Activated B cell treated with CpG ODN at 0.5 μM for 24 hours (primary cell): ENCODE data around the gene CTSH. TPM values are rescaled to one million over a fixed set of nuclear protein-coding genes. Genes with fewer than 3 reads are reported as not detected.

ENCODE experiments used
- ATAC-seq: fragments of 200-7000 bp; cut with Tn5 transposase; one replicate; pipeline ENCODE4 v1.10.0; 2021; ENCODE audit warnings: low read depth, mild to moderate bottlenecking, moderate library complexity
- CTCF ChIA-PET: fragments of 350-600 bp; sonication (Branson Sonifier 250); formaldehyde crosslinking; loops from one replicate; lab custom pipeline; 2021; ENCODE audit warnings: antibody characterized with exemption; lab: Charles Lee
- POLR2A ChIA-PET: fragments of 350-600 bp; sonication (Branson Sonifier 250); formaldehyde crosslinking; loops from one replicate; lab custom pipeline; 2021; ENCODE audit warnings: antibody characterized with exemption; lab: Charles Lee
- DNase-seq: peaks from one replicate; pipeline ENCODE4 v3.0.0; 2022
- H3K27ac Mint-ChIP-seq: one replicate; pipeline ENCODE4 v1.8.0; 2020; ENCODE audit warnings: mixed read lengths
- H3K27me3 Mint-ChIP-seq: one replicate; pipeline ENCODE4 v1.8.0; 2021; ENCODE audit warnings: mixed read lengths
- H3K36me3 Mint-ChIP-seq: one replicate; pipeline ENCODE4 v1.8.0; 2021; ENCODE audit warnings: low read depth, mixed read lengths
- H3K4me1 Mint-ChIP-seq: one replicate; pipeline ENCODE4 v1.8.0; 2021; ENCODE audit warnings: mixed read lengths
- H3K4me3 Mint-ChIP-seq: one replicate; pipeline ENCODE4 v1.8.0; 2020; ENCODE audit warnings: mild to moderate bottlenecking, mixed read lengths
- H3K9me3 Mint-ChIP-seq: one replicate; pipeline ENCODE4 v1.8.0; 2020; ENCODE audit warnings: mixed read lengths
- intact Hi-C: fragments of 100-400 bp; cut with micrococcal nuclease; formaldehyde crosslinking; loops from one replicate; pipeline ENCODE4 v1.15.1; 2024
- total RNA-seq: library from RNA; stranded (reverse); gene quantifications from 2 replicates; pipeline ENCODE4 v1.2.3, GENCODE V29; 2022
- TF ChIP-seq, protein P1 (sequence below): fragments of 200-600 bp; IDR thresholded peaks from one replicate; pipeline ENCODE4 v1.8.0; 2022; ENCODE audit warnings: antibody characterized with exemption, mild to moderate bottlenecking

CTSH gene
- total RNA-seq, 1 donor from 2014 or later = 762 TPM

DNA sequence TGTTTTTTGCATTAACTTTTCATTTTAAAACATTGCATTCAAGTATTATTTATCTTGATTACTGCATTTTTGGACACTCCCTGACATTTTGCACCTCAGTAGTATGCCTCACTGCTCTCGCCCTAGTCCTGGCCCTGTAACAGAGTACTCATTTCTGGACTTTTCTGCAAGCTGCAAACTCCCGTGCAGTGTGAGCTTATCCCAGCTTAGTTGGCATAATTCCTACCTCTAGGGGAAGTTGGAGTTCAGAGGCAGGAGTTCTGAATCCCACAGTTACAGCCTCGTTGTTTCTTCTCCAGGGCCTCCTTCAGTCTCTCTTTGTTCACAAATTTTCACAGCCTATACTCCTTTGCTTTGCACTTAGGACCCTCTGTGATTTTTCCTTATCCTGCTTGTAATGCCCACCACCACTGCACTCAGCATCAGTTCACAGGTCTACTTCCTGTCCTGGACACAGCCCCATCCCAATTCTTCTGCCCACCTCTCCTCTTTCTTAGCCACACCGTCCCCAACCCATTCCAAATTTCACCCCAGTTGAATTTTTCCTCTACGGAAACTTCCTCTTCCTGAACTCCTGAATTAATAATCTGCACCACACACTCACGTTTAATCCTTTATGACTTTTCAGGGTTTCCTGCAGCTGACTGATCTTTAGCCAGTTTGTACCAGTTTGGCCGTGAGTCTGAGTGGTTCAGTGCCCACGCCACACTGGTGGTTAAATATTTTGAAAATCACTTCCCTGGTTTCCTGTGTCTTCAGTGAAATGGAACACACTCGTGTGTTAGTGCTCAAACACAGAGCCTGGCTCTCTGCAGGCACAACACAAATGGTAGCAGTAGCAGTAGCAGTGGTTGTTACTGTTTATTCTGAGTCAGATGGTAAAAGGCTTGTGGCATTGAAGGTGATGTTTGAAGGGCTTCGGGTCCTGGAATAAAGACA is 6.3 kb upstream of the CTSH start:
- Mint-ChIP-seq H3K27me3 (no peaks in the 10 kb centered on the region), H3K9me3 (no peaks in the 10 kb centered on the region), H3K27ac (peak overlapping the region; percentile 60), H3K4me3 (peak overlapping the region; percentile 70), H3K4me1 (peaks cover 24% of the 10 kb centered on the region), H3K36me3 (no peaks in the 10 kb centered on the region)
- intact Hi-C loops = no loop called here
- DNase-seq = no peak
- ChIA-PET CTCF (no interaction called here), POLR2A (interaction anchor here (0.5 to 2.4 kb wide), 3 partner anchors 11 to 894 kb away, joined by 5 to 6 read pairs (median 5); no protein-coding TSS in a partner anchor)
- peak; percentile 85 for ATAC-seq
- TF ChIP-seq, protein P1, sequence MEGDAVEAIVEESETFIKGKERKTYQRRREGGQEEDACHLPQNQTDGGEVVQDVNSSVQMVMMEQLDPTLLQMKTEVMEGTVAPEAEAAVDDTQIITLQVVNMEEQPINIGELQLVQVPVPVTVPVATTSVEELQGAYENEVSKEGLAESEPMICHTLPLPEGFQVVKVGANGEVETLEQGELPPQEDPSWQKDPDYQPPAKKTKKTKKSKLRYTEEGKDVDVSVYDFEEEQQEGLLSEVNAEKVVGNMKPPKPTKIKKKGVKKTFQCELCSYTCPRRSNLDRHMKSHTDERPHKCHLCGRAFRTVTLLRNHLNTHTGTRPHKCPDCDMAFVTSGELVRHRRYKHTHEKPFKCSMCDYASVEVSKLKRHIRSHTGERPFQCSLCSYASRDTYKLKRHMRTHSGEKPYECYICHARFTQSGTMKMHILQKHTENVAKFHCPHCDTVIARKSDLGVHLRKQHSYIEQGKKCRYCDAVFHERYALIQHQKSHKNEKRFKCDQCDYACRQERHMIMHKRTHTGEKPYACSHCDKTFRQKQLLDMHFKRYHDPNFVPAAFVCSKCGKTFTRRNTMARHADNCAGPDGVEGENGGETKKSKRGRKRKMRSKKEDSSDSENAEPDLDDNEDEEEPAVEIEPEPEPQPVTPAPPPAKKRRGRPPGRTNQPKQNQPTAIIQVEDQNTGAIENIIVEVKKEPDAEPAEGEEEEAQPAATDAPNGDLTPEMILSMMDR = no peak

DNA sequence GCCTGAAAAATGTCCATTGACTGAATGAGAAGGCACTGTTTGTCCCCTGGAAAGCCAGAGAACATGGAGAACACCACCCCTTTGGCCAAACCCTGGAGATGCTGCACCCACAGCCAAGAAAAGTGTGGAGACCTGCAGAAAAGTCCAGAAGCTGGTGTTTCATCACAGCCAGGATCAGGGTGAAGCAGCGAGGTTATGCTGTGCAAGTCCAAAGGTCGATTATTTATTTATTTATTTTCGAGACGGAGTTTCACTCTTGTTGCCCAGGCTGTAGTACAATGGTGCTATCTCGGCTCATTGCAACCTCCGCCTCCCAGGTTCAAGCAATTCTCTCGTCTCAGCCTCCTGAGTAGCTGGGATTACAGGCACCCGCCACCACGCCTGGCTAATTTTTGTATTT is 5.5 kb upstream of the CTSH start:
- ATAC-seq (no peak), DNase-seq (no peak)
- intact Hi-C loops = no loop called here
- Mint-ChIP-seq H3K4me1 (peaks cover 24% of the 10 kb centered on the region), H3K27me3 (no peaks in the 10 kb centered on the region), H3K27ac (no peak overlapping the region), H3K9me3 (no peaks in the 10 kb centered on the region), H3K4me3 (no peak overlapping the region), H3K36me3 (no peaks in the 10 kb centered on the region)
- ChIA-PET CTCF (no interaction called here), POLR2A (interaction anchor here (0.5 to 2.4 kb wide), 3 partner anchors 10 to 28 kb away, joined by 5 to 6 read pairs (median 5); no protein-coding TSS in a partner anchor)
- TF ChIP-seq, protein P1 = no peak

DNA sequence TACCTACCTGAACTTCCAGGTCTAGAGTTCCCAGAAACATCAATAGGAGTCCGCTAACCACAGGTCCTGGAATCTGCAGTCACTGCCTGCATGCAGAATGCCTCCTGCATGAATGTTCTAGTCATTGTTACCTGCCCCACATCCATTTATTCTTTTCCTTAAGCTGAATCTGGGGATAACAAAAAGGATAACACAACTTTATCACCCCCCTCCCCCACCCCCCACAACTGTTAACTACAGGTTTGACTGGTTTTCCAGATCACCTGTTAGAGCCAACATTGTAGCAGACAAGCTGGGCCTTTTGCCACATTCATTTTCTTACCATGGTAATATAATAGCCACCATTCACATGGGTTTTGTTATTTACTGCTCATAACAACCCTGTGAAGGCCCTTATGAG is 4.6 kb upstream of the CTSH start:
- intact Hi-C loops = loop anchor here (5.0 kb wide), 1 partner anchor 1203 kb away; the partner anchor contains the start of gene FAH
- POLR2A ChIA-PET = interaction anchor here (2.4 kb wide), 1 partner anchor 9 kb away, joined by 5 read pairs; no protein-coding TSS in a partner anchor
- Mint-ChIP-seq H3K4me1 (peaks cover 27% of the 10 kb centered on the region), H3K36me3 (peaks cover 3% of the 10 kb centered on the region), H3K9me3 (no peaks in the 10 kb centered on the region), H3K27ac (no peak overlapping the region), H3K27me3 (no peaks in the 10 kb centered on the region), H3K4me3 (no peak overlapping the region)
- ATAC-seq (no peak), DNase-seq (no peak)
- TF ChIP-seq, protein P1 = no peak
- CTCF ChIA-PET = no interaction called here

- ATAC-seq (no peak), DNase-seq (no peak)
- intact Hi-C loops = loop anchor here (5.0 kb wide), 1 partner anchor 1205 kb away; the partner anchor contains the start of gene FAH
- H3K27ac Mint-ChIP-seq = peak overlapping the region; percentile 6
- peaks cover 22% of the 10 kb centered on the region for H3K36me3 Mint-ChIP-seq
- no peaks in the 10 kb centered on the region for H3K9me3 Mint-ChIP-seq
- ChIA-PET POLR2A (interaction anchor here (1.2 kb wide), 1 partner anchor 12 kb away, joined by 7 read pairs; no protein-coding TSS in a partner anchor), CTCF (interaction anchor here (1.1 kb wide), 1 partner anchor 56 kb away, joined by 4 read pairs; no protein-coding TSS in a partner anchor)
- no peak overlapping the region for H3K4me3 Mint-ChIP-seq
- H3K27me3 Mint-ChIP-seq = no peaks in the 10 kb centered on the region
- peaks cover 36% of the 10 kb centered on the region for H3K4me1 Mint-ChIP-seq
- TF ChIP-seq, protein P1 = no peak
These were observed 2.7 kb upstream of the CTSH start for GRCh38 chr15:78947506-78947905.

GRCh38 chr15:78946493-78946892 is 1.6 kb upstream of the CTSH start:
- H3K9me3 Mint-ChIP-seq = no peaks in the 10 kb centered on the region
- TF ChIP-seq, protein P1 = no peak
- ATAC-seq = no peak
- intact Hi-C loops = loop anchor here (5.0 kb wide), 1 partner anchor 1206 kb away; the partner anchor contains the start of gene FAH
- CTCF ChIA-PET = interaction anchor here (1.1 kb wide), 1 partner anchor 57 kb away, joined by 4 read pairs; no protein-coding TSS in a partner anchor
- no peaks in the 10 kb centered on the region for H3K27me3 Mint-ChIP-seq
- H3K27ac Mint-ChIP-seq = no peak overlapping the region
- H3K4me3 Mint-ChIP-seq = no peak overlapping the region
- peaks cover 28% of the 10 kb centered on the region for H3K36me3 Mint-ChIP-seq
- POLR2A ChIA-PET = interaction anchor here (0.6 to 1.2 kb wide), 5 partner anchors 11 to 73 kb away, joined by 3 to 10 read pairs (median 4); no protein-coding TSS in a partner anchor
- no peak for DNase-seq
- peaks cover 35% of the 10 kb centered on the region for H3K4me1 Mint-ChIP-seq
